ENCODE results near the gene AVPR1B.
"Not testable (repeated sequence)": the region's sequence is repeated elsewhere in the genome, so short reads cannot be mapped to it uniquely, and the experiment has no call there.

AVPR1B gene

DNA sequence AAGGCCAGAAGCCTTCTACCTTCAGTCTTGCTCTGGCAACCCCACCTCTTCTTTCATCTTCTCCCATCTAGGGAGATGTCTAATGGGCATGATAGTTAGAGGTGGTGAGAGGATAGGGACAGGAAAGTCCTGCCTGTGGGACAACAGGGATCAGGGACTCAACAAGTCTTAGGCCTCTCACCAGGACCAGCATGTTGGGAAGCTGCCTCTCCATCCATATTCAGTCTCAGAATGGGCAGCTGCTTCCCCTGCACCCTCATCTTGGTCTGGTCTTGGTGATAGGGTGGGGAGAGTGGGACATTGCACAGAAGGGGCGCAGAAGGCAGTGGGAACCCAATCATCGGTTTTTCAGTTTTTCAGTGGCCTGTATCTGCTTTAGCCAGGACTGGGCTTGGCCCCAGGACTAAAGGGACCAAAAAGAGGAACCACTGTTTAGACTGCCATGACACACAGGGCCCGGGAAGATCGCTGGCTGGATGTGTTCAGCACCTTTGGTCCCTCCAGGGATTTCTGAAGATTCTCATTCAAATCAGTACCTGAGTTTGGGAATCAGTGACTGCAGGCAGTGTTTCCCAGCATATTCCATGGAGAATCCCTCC, 51.5 kb downstream of the AVPR1B start:
- H3K4me3 ChIP-seq (ENCODE audit: low read depth, low read length): no peak overlapping the region
- TF ChIP-seq, protein P1, sequence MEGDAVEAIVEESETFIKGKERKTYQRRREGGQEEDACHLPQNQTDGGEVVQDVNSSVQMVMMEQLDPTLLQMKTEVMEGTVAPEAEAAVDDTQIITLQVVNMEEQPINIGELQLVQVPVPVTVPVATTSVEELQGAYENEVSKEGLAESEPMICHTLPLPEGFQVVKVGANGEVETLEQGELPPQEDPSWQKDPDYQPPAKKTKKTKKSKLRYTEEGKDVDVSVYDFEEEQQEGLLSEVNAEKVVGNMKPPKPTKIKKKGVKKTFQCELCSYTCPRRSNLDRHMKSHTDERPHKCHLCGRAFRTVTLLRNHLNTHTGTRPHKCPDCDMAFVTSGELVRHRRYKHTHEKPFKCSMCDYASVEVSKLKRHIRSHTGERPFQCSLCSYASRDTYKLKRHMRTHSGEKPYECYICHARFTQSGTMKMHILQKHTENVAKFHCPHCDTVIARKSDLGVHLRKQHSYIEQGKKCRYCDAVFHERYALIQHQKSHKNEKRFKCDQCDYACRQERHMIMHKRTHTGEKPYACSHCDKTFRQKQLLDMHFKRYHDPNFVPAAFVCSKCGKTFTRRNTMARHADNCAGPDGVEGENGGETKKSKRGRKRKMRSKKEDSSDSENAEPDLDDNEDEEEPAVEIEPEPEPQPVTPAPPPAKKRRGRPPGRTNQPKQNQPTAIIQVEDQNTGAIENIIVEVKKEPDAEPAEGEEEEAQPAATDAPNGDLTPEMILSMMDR (IDR thresholded peaks at IDR 0.05; ENCODE audit: insufficient read depth, low read depth, low read length, missing control alignments): no peak

DNA sequence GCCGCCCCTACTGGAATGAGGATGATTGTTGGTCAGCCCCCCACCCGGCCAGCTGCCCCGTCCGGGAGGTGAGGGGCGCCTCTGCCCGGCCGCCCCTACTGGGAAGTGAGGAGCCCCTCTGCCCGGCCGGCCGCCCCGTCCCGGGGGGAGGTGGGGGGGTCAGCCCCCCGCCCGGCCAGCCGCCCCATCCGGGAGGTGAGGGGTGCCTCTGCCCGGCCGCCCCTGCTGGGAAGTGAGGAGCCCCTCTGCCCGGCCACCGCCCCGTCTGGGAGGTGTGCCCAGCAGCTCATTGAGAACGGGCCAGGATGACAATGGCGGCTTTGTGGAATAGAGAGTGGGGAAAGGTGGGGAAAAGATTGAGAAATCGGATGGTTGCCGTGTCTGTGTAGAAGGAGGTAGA, 52.7 kb downstream of the AVPR1B start:
- DNase-seq (ENCODE audit: low read depth): not testable (repeated sequence)

More for the DNA sequence above, 51.5 kb downstream of the AVPR1B start:
- DNase-seq (ENCODE audit: low read depth): no peak

DNA sequence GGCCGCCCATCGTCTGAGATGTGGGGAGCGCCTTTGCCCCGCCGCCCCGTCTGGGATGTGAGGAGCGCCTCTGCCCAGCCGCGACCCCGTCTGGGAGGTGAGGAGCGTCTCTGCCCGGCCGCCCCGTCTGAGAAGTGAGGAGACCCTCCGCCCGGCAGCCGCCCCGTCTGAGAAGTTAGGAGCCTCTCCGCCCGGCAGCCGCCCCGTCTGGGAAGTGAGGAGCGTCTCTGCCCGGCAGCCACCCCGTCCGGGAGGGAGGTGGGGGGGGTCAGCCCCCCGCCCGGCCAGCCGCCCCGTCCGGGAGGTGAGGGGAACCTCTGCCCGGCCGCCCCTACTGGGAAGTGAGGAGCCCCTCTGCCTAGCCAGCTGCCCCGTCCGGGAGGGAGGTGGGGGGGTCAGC, 53.2 kb downstream of the AVPR1B start:
- DNase-seq (ENCODE audit: low read depth); H3K4me3 ChIP-seq (ENCODE audit: low read depth, low read length): not testable (repeated sequence)

More for the DNA sequence above, 52.7 kb downstream of the AVPR1B start:
- H3K4me3 ChIP-seq (ENCODE audit: low read depth, low read length): not testable (repeated sequence)

DNA sequence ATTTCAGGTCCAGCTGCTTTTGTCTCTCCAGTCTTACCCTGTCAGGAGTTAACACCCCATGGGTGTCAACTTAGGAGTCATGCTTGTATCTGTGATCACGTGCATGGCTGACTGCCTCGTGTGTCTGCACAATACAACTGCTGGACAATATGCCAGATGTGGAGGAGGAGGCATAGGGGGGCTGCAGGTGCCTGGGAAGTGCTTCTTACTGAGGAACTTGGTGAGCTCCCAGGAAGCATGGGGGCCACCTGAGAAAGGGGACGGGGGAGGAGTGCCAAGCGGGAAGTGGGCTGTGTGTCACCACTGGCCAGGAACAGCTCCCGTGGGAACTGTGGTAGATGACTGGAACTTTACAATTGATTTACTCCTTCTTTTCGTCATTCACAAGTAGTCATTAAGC, 54.7 kb downstream of the AVPR1B start:
- no peak for DNase-seq (ENCODE audit: low read depth)
- TF ChIP-seq, protein P1 (IDR thresholded peaks at IDR 0.05; ENCODE audit: insufficient read depth, low read depth, low read length, missing control alignments): no peak

DNA sequence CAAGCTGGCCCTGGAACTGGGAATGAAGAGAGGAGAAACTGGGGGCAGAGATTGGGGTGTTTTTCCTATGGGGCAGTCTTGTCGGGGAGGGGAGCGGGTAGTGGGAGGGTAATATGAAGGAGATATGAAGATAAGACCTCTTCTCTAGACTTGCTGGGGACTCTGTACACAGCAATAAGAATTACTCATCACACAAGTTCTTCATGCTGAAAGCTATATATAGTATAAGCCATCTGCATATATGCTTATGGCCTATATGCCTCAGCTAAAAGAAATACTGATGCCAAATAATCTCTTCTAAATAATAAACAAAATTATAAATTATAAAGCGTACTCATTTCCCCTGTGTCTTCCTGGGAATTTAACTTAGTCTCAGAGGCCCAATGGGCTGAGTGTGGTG, 56.3 kb downstream of the AVPR1B start:
- H3K4me3 ChIP-seq (ENCODE audit: low read depth, low read length): no peak overlapping the region
- TF ChIP-seq, protein P1 (IDR thresholded peaks at IDR 0.05; ENCODE audit: insufficient read depth, low read depth, low read length, missing control alignments): no peak

More for the DNA sequence above, 54.7 kb downstream of the AVPR1B start:
- no peak overlapping the region for H3K4me3 ChIP-seq (ENCODE audit: low read depth, low read length)

More for the DNA sequence above, 56.3 kb downstream of the AVPR1B start:
- no peak for DNase-seq (ENCODE audit: low read depth)

Measured in GM12865 (cell line).